Astrocyte (in vitro differentiated cells and primary cell): ENCODE results near the gene BASP1. TPM values are rescaled to one million over a fixed set of nuclear protein-coding genes. Genes with fewer than 3 reads are reported as not detected.
"Not testable (repeated sequence)": the region's sequence is repeated elsewhere in the genome, so short reads cannot be mapped to it uniquely, and the experiment has no call there.

Source experiments
- DNase-seq: peaks from one replicate; pipeline ENCODE4 v3.0.0-alpha.2; 2010; ENCODE audit warnings: low read depth
- FAIRE-seq: peaks from 2 replicates; lab custom pipeline; 2011; peaks lifted over from hg19 to GRCh38; lab: Jason Lieb, UNC
- H2AFZ ChIP-seq: 2 replicates; pipeline ENCODE4 v1.6.0; 2012; ENCODE audit warnings: low read depth, low read length, inconsistent platforms
- H3K27ac ChIP-seq: 2 replicates; pipeline ENCODE4 v1.5.1; 2011; ENCODE audit warnings: low read depth, low read length, inconsistent platforms
- H3K27me3 ChIP-seq: 2 replicates; pipeline ENCODE4 v1.6.0; 2011; ENCODE audit warnings: low read length, inconsistent platforms; ENCODE audit not compliant: insufficient read depth
- H3K36me3 ChIP-seq: 2 replicates; pipeline ENCODE4 v1.5.1; 2011; ENCODE audit warnings: low read length, inconsistent platforms; ENCODE audit not compliant: insufficient read depth
- H3K4me1 ChIP-seq: 2 replicates; pipeline ENCODE4 v1.5.1; 2011; ENCODE audit warnings: low read length, inconsistent platforms; ENCODE audit not compliant: insufficient read depth
- H3K4me2 ChIP-seq: 2 replicates; pipeline ENCODE4 v1.6.0; 2012; ENCODE audit warnings: low read length, inconsistent platforms
- H3K4me3 ChIP-seq: 2 replicates; pipeline ENCODE4 v1.5.1; 2011; ENCODE audit warnings: low read depth, mild to moderate bottlenecking, low read length, inconsistent platforms; ENCODE audit not compliant: insufficient read depth
- H3K79me2 ChIP-seq: 2 replicates; pipeline ENCODE4 v1.6.0; 2012; ENCODE audit warnings: mild to moderate bottlenecking, low read length, inconsistent platforms; ENCODE audit not compliant: insufficient read depth
- H3K9ac ChIP-seq: 2 replicates; pipeline ENCODE4 v1.6.0; 2012; ENCODE audit warnings: mild to moderate bottlenecking, low read length, inconsistent platforms
- H3K9me3 ChIP-seq: 2 replicates; pipeline ENCODE4 v1.5.1; 2012; ENCODE audit warnings: low read depth, mild to moderate bottlenecking, low read length, inconsistent platforms; ENCODE audit not compliant: insufficient read depth
- H4K20me1 ChIP-seq: 2 replicates; pipeline ENCODE4 v1.6.0; 2012; ENCODE audit warnings: low read length, inconsistent platforms; ENCODE audit not compliant: insufficient read depth
- H3K27ac Mint-ChIP-seq: one replicate; pipeline ENCODE4 v1.8.0; 2021; ENCODE audit warnings: mild to moderate bottlenecking, mixed read lengths; ENCODE audit not compliant: unreplicated experiment
- H3K27me3 Mint-ChIP-seq: one replicate; pipeline ENCODE4 v1.8.0; 2021; ENCODE audit warnings: low read depth, mixed read lengths; ENCODE audit not compliant: unreplicated experiment
- H3K36me3 Mint-ChIP-seq: one replicate; pipeline ENCODE4 v1.8.0; 2021; ENCODE audit warnings: low read depth, mixed read lengths; ENCODE audit not compliant: unreplicated experiment
- H3K4me1 Mint-ChIP-seq: one replicate; pipeline ENCODE4 v1.8.0; 2021; ENCODE audit warnings: low read depth, mixed read lengths; ENCODE audit not compliant: unreplicated experiment
- H3K4me3 Mint-ChIP-seq: one replicate; pipeline ENCODE4 v1.8.0; 2021; ENCODE audit warnings: mild to moderate bottlenecking, moderate library complexity, mixed read lengths; ENCODE audit not compliant: unreplicated experiment
- H3K9me3 Mint-ChIP-seq: one replicate; pipeline ENCODE4 v1.8.0; 2021; ENCODE audit warnings: mild to moderate bottlenecking, mixed read lengths; ENCODE audit not compliant: unreplicated experiment
- CTCF ChIP-seq: IDR thresholded peaks from 2 replicates; pipeline ENCODE4 v1.5.1; 2011; ENCODE audit warnings: low read depth, mild to moderate bottlenecking, inconsistent platforms, low read length, moderate library complexity; ENCODE audit not compliant: insufficient read depth
- EZH2 ChIP-seq: IDR thresholded peaks from 2 replicates; pipeline ENCODE4 v1.6.1; 2012; ENCODE audit warnings: mild to moderate bottlenecking, low read length, inconsistent platforms; ENCODE audit not compliant: insufficient read depth
- total RNA-seq: library from RNA; stranded (reverse); gene quantifications from 2 replicates; pipeline ENCODE4 v1.2.1, GENCODE V29; 2021

The BASP1 gene
- total RNA-seq, 1 donor from 2014 or later: 273 TPM

GRCh38 chr5:17308326-17309065 lies 91.1 kb downstream of the BASP1 start:
- no peak overlapping the region for H3K9ac ChIP-seq
- H3K4me3 ChIP-seq: no peak overlapping the region
- H4K20me1 ChIP-seq: no peaks in the 10 kb centered on the region
- no peak for TF ChIP-seq CTCF
- no peak for TF ChIP-seq EZH2
- H3K4me1 ChIP-seq: peaks cover 18% of the 10 kb centered on the region
- Mint-ChIP-seq H3K36me3 (no peaks in the 10 kb centered on the region), H3K9me3 (no peaks in the 10 kb centered on the region), H3K4me1 (peaks cover 9% of the 10 kb centered on the region), H3K27ac (no peak overlapping the region), H3K27me3 (no peaks in the 10 kb centered on the region), H3K4me3 (no peak overlapping the region)
- no peak overlapping the region for H3K4me2 ChIP-seq
- no peak for FAIRE-seq
- no peaks in the 10 kb centered on the region for H3K36me3 ChIP-seq
- H3K9me3 ChIP-seq: no peaks in the 10 kb centered on the region
- H3K27me3 ChIP-seq: no peaks in the 10 kb centered on the region
- no peak for DNase-seq
- no peaks in the 10 kb centered on the region for H3K79me2 ChIP-seq
- H2AFZ ChIP-seq: no peak overlapping the region
- no peak overlapping the region for H3K27ac ChIP-seq

- DNase-seq (no peak), FAIRE-seq (no peak)
- no peaks in the 10 kb centered on the region for H3K9me3 Mint-ChIP-seq
- no peaks in the 10 kb centered on the region for H3K27me3 ChIP-seq
- peaks cover 4% of the 10 kb centered on the region for H3K4me1 Mint-ChIP-seq
- H3K4me2 ChIP-seq: no peak overlapping the region
- no peaks in the 10 kb centered on the region for H3K36me3 Mint-ChIP-seq
- no peak overlapping the region for H3K4me3 Mint-ChIP-seq
- no peaks in the 10 kb centered on the region for H4K20me1 ChIP-seq
- no peaks in the 10 kb centered on the region for H3K79me2 ChIP-seq
- H3K4me3 ChIP-seq: no peak overlapping the region
- H2AFZ ChIP-seq: no peak overlapping the region
- no peak overlapping the region for H3K9ac ChIP-seq
- no peaks in the 10 kb centered on the region for H3K27me3 Mint-ChIP-seq
- H3K27ac ChIP-seq: no peak overlapping the region
- H3K9me3 ChIP-seq: no peaks in the 10 kb centered on the region
- H3K27ac Mint-ChIP-seq: no peak overlapping the region
- H3K4me1 ChIP-seq: peaks cover 18% of the 10 kb centered on the region
- no peak for TF ChIP-seq CTCF
- no peak for TF ChIP-seq EZH2
- no peaks in the 10 kb centered on the region for H3K36me3 ChIP-seq
These were observed 92.0 kb downstream of the BASP1 start for GRCh38 chr5:17309462-17309861.

GRCh38 chr5:17310502-17310901 lies 93.1 kb downstream of the BASP1 start:
- H3K4me3 ChIP-seq, H3K9me3 ChIP-seq, H3K36me3 Mint-ChIP-seq, H3K4me1 Mint-ChIP-seq, H3K27ac ChIP-seq, DNase-seq, H3K79me2 ChIP-seq, H3K9me3 Mint-ChIP-seq, H3K4me2 ChIP-seq, H3K27ac Mint-ChIP-seq, FAIRE-seq, H3K27me3 Mint-ChIP-seq, H3K9ac ChIP-seq, H4K20me1 ChIP-seq, H3K4me3 Mint-ChIP-seq, H3K27me3 ChIP-seq, H2AFZ ChIP-seq, H3K36me3 ChIP-seq: not testable (repeated sequence)
- peaks cover 11% of the 10 kb centered on the region for H3K4me1 ChIP-seq

- H3K9ac ChIP-seq, H3K27ac Mint-ChIP-seq, H3K9me3 Mint-ChIP-seq, H3K4me1 ChIP-seq, FAIRE-seq, H4K20me1 ChIP-seq, H3K4me1 Mint-ChIP-seq, DNase-seq, H3K79me2 ChIP-seq, H3K27ac ChIP-seq, H3K36me3 Mint-ChIP-seq, H3K27me3 Mint-ChIP-seq, H3K27me3 ChIP-seq, H3K4me3 ChIP-seq, H2AFZ ChIP-seq, H3K9me3 ChIP-seq, H3K4me2 ChIP-seq, H3K4me3 Mint-ChIP-seq, H3K36me3 ChIP-seq: not testable (repeated sequence)
These were observed 94.4 kb downstream of the BASP1 start for GRCh38 chr5:17311811-17312210.
